GM12878 (cell line): ENCODE data around the gene ARL5B. TPM values are rescaled to one million over a fixed set of nuclear protein-coding genes. Genes with fewer than 3 reads are reported as not detected.

Source experiments
- ATAC-seq: fragments of 200-7000 bp; cut with Tn5 transposase; 3 replicates; pipeline ENCODE4 v1.9.1; 2020; ENCODE audit warnings: mild to moderate bottlenecking, moderate library complexity
- BruUV-seq: library from RNA; stranded (reverse); fragments of 400-500 nt; replicated peaks from 2 replicates; lab custom pipeline; 2021; lab: Mats Ljungman, UMichigan
- CTCF ChIA-PET: fragments of 300-600 bp; sonication (Branson Sonifier 250); formaldehyde crosslinking; extraction: SDS; loops from one replicate; lab custom pipeline; 2021; ENCODE audit warnings: inconsistent platforms; lab: Yijun Ruan, JAX
- POLR2A ChIA-PET: fragments of 350-600 bp; formaldehyde crosslinking; extraction: SDS; loops from one replicate; lab custom pipeline; 2021; ENCODE audit warnings: inconsistent platforms; lab: Charles Lee
- RAD21 ChIA-PET: fragments of 300-600 bp; sonication (Branson Sonifier 250); formaldehyde crosslinking; loops from one replicate; lab custom pipeline; 2023; ENCODE audit warnings: antibody characterized with exemption; ENCODE audit not compliant: unreplicated experiment; lab: Charles Lee
- SMC1A ChIA-PET: fragments of 300-600 bp; sonication (Branson Sonifier 250); formaldehyde crosslinking; loops from one replicate; lab custom pipeline; 2023; ENCODE audit not compliant: unreplicated experiment, uncharacterized antibody; lab: Charles Lee
- DNase-seq: peaks from one replicate; pipeline ENCODE4 v3.0.0-alpha.2; 2011; ENCODE audit warnings: low read depth, low spot score
- FAIRE-seq: peaks from 3 replicates; lab custom pipeline; 2011; peaks lifted over from hg19 to GRCh38; lab: Jason Lieb, UNC
- H2AFZ ChIP-seq: 2 replicates; pipeline ENCODE4 v1.6.0; 2011; ENCODE audit warnings: low read depth, low read length, control low read depth; ENCODE audit not compliant: control insufficient read depth
- H3K27ac ChIP-seq: 2 replicates; pipeline ENCODE4 v1.5.1; 2011; ENCODE audit warnings: control low read depth; ENCODE audit not compliant: control insufficient read depth, insufficient read depth
- H3K27me3 ChIP-seq, 2 experiments: replicated peaks in 1 of 2; 2 replicates each; pipeline versions ENCODE4 v1.6.0 to v1.6.1; 2011; ENCODE audit warnings: low read length in 1 of 2; ENCODE audit not compliant: control insufficient read depth in 2 of 2, insufficient read depth in 2 of 2
- H3K36me3 ChIP-seq, 2 experiments: 2 replicates each; pipeline ENCODE4 v1.5.1; 2011; ENCODE audit warnings: low read length in 1 of 2; ENCODE audit not compliant: control insufficient read depth in 2 of 2, insufficient read depth in 2 of 2
- H3K4me1 ChIP-seq: 2 replicates; pipeline ENCODE4 v1.6.1; 2011; ENCODE audit warnings: mild to moderate bottlenecking, low read length, moderate library complexity, mixed read lengths; ENCODE audit not compliant: control insufficient read depth, insufficient read depth
- H3K4me2 ChIP-seq: 2 replicates; pipeline ENCODE4 v1.6.0; 2011; ENCODE audit warnings: control low read depth; ENCODE audit not compliant: control insufficient read depth, insufficient read depth
- H3K4me3 ChIP-seq: fragments of 200-600 bp; sonication (generic); 2 replicates; pipeline ENCODE4 v1.5.1; 2016
- H3K79me2 ChIP-seq: 2 replicates; pipeline ENCODE4 v1.6.0; 2011; ENCODE audit warnings: low read length; ENCODE audit not compliant: control insufficient read depth, insufficient read depth
- H3K9ac ChIP-seq: 2 replicates; pipeline ENCODE4 v1.8.0; 2011; ENCODE audit warnings: low read length, control low read depth, mixed read lengths; ENCODE audit not compliant: control insufficient read depth, insufficient read depth
- H3K9me3 ChIP-seq: replicated peaks from 3 replicates; pipeline ENCODE4 v1.5.1; 2011; ENCODE audit warnings: mild to moderate bottlenecking, low read length; ENCODE audit not compliant: control insufficient read depth, insufficient read depth
- H4K20me1 ChIP-seq: 2 replicates; pipeline ENCODE4 v1.6.0; 2011; ENCODE audit not compliant: control insufficient read depth, insufficient read depth
- DPF2 ChIP-seq: fragments of 450-650 bp; IDR thresholded peaks from 2 replicates; pipeline ENCODE4 v1.6.1; 2017; ENCODE audit warnings: mild to moderate bottlenecking
- E2F4 ChIP-seq: IDR thresholded peaks from 2 replicates; pipeline ENCODE4 v1.6.1; 2012; ENCODE audit warnings: low read depth, low read length, improper control_type of control experiment
- HSF1 ChIP-seq: fragments of 150-350 bp; IDR thresholded peaks from 2 replicates; pipeline ENCODE4 v1.6.1; 2014; ENCODE audit warnings: mild to moderate bottlenecking, low read depth, low read length
- NFYB ChIP-seq: IDR thresholded peaks from 2 replicates; pipeline ENCODE4 v1.6.1; 2011; ENCODE audit warnings: low read depth, mild to moderate bottlenecking, low read length, improper control_type of control experiment, moderate library complexity; ENCODE audit not compliant: insufficient read depth
- SMAD1 ChIP-seq: fragments of 450-650 bp; IDR thresholded peaks from 2 replicates; pipeline ENCODE4 v1.6.1; 2018; ENCODE audit warnings: mild to moderate bottlenecking, low read depth; ENCODE audit not compliant: partially characterized antibody
- TCF7 ChIP-seq: IDR thresholded peaks from 2 replicates; pipeline ENCODE4 v1.6.1; 2014; ENCODE audit warnings: antibody characterized with exemption, borderline replicate concordance
- YBX1 ChIP-seq: fragments of 450-650 bp; IDR thresholded peaks from 2 replicates; pipeline ENCODE4 v1.6.1; 2016; ENCODE audit warnings: antibody characterized with exemption
- ZNF24 ChIP-seq: fragments of 450-650 bp; IDR thresholded peaks from 2 replicates; pipeline ENCODE4 v1.6.1; 2017; ENCODE audit warnings: antibody characterized with exemption, mild to moderate bottlenecking
- ZNF592 ChIP-seq: fragments of 450-650 bp; IDR thresholded peaks from 2 replicates; pipeline ENCODE4 v1.6.1; 2017; ENCODE audit warnings: mild to moderate bottlenecking, moderate library complexity
- ZNF687 ChIP-seq: fragments of 450-650 bp; IDR thresholded peaks from 2 replicates; pipeline ENCODE4 v1.6.1; 2017; ENCODE audit warnings: mild to moderate bottlenecking, moderate library complexity
- WGBS: methylation state at CpG from one replicate; pipeline ENCODE4 v1.1.6; 2016; ENCODE audit warnings: low lambda C conversion rate; ENCODE audit not compliant: insufficient replicate concordance, insufficient coverage; ENCODE audit errors: missing lambda C conversion rate; 5-methylcytosine and 5-hydroxymethylcytosine counted together
- in situ Hi-C: fragments of 300-500 bp; cut with MboI; formaldehyde crosslinking; loops from 9 replicates; pipeline ENCODE4 v1.14.3; 2018; ENCODE audit warnings: mixed read lengths
- intact Hi-C: fragments of 100-400 bp; cut with micrococcal nuclease; formaldehyde crosslinking; loops from one replicate; pipeline ENCODE4 v1.14.2; 2022; ENCODE audit not compliant: unreplicated experiment
- polyA plus RNA-seq, 11 experiments: library from polyadenylated mRNA; depleted of rRNA in 4 of 11; unstranded in 6 of 11; stranded (reverse) in 5 of 11; fragments of >200 nt; fragmentation: Nextera tagmentation in 4 of 11; fragmentation: Illumina TruSeq in 1 of 11; extraction: Ambion mirVana in 4 of 11; extraction: Trizol in 1 of 11; gene quantifications; 1 replicate in 1 of 11; 2 replicates in 10 of 11; pipeline versions ENCODE4 v1.2.1 to v1.2.3, GENCODE V29; 2011 to 2016; ENCODE audit warnings: inconsistent platforms in 2 of 11, missing spikeins in 2 of 11, low read depth in 1 of 11
- total RNA-seq, 4 experiments: library from RNA; depleted of rRNA in 3 of 4; stranded (reverse); fragments of >200 nt in 3 of 4; fragmentation: Illumina TruSeq in 1 of 4; extraction: Trizol in 1 of 4; gene quantifications; 2 replicates each; pipeline versions ENCODE4 v1.2.1 to v1.2.3, GENCODE V29; 2013 to 2021

The ARL5B gene
- total and polyA plus RNA-seq, 10 of the 15 experiments (the other 5 are each of a cell fraction or from before 2014, with no cell fraction given): 2.5 to 20.7 (median 9.1) TPM

GRCh38 chr10:18719811-18720210 is 60.6 kb downstream of the ARL5B start (continued):
- TF ChIP-seq ZNF592 (no peak), TCF7 (no peak), SMAD1 (no peak), NFYB (no peak)

- no peaks in the 10 kb centered on the region for H3K79me2 ChIP-seq
- no peak for DNase-seq
- RAD21 ChIA-PET: no interaction called here
- intact Hi-C loops (no loop called here), in situ Hi-C loops (no loop called here)
- H3K4me3 ChIP-seq: no peak overlapping the region
- no peak overlapping the region for H3K9ac ChIP-seq
- BruUV-seq: no TSS peak
- no peak overlapping the region for H2AFZ ChIP-seq
- H3K27ac ChIP-seq: no peak overlapping the region
- no peaks in the 10 kb centered on the region for H3K4me1 ChIP-seq
- SMC1A ChIA-PET: no interaction called here
- ATAC-seq: no peak
- POLR2A ChIA-PET: no interaction called here
- no peaks in the 10 kb centered on the region for H4K20me1 ChIP-seq
- no peaks in the 10 kb centered on the region for H3K27me3 ChIP-seq
- no peak for TF ChIP-seq ZNF24
- TF ChIP-seq DPF2: no peak
- no peak for TF ChIP-seq HSF1
- TF ChIP-seq E2F4: no peak
- no peak for TF ChIP-seq YBX1
- TF ChIP-seq ZNF687: no peak
- no peaks in the 10 kb centered on the region for H3K36me3 ChIP-seq
- no peak overlapping the region for H3K4me2 ChIP-seq
- 52% methylated on average over 9 of the region's 9 CpGs for WGBS
- CTCF ChIA-PET: no interaction called here
- H3K9me3 ChIP-seq: no peaks in the 10 kb centered on the region
- no peak for FAIRE-seq
These were observed 61.8 kb downstream of the ARL5B start for GRCh38 chr10:18721067-18721466.
